ENCODE measurements around the gene ZSCAN5A. TPM values are rescaled to one million over a fixed set of nuclear protein-coding genes. Genes with fewer than 3 reads are reported as not detected.

ZSCAN5A gene
- total and polyA plus RNA-seq, 9 of the 15 experiments (the other 6 are each of a cell fraction or from before 2014, with no cell fraction given): 5.8 to 15.3 (median 11.8) TPM

GRCh38 chr19:56270676-56271075, 44.0 kb downstream of the ZSCAN5A start (continued):
- TF ChIP-seq PBX2 (CRISPR knock-in tag; IDR thresholded peaks at IDR 0.05; ENCODE audit: low read depth) (no peak), PBX2 (tag; conservative IDR thresholded peaks at IDR 0.05; ENCODE audit: low read depth) (no peak), EZH2 (IDR thresholded peaks at IDR 0.05; ENCODE audit: borderline replicate concordance, low read depth, low read length) (no peak), ZNF398 (CRISPR knock-in tag; IDR thresholded peaks at IDR 0.05) (no peak), ATF4 (CRISPR knock-in tag; IDR thresholded peaks at IDR 0.05) (no peak), ZNF143 (CRISPR knock-in tag; IDR thresholded peaks at IDR 0.05) (no peak), ZEB2 (IDR thresholded peaks at IDR 0.05) (no peak), ZC3H11A (IDR thresholded peaks at IDR 0.05; ENCODE audit: low read depth, low read length) (no peak), SMARCA5 (IDR thresholded peaks at IDR 0.05) (no peak), PHF21A (IDR thresholded peaks at IDR 0.05; ENCODE audit: borderline replicate concordance, low read depth) (no peak), GATAD2A (IDR thresholded peaks at IDR 0.05) (no peak), SP2 (IDR thresholded peaks at IDR 0.05; ENCODE audit: extremely low read depth, low read depth, low read length, poor library complexity, severe bottlenecking) (no peak), ESRRA (IDR thresholded peaks at IDR 0.05; ENCODE audit: borderline replicate concordance, low read depth) (no peak), ARID1B (IDR thresholded peaks at IDR 0.05) (peak; percentile 45), KDM1A (IDR thresholded peaks at IDR 0.05) (no peak), MTA1 (IDR thresholded peaks at IDR 0.05; ENCODE audit: borderline replicate concordance) (no peak), ZNF699 (CRISPR knock-in tag; IDR thresholded peaks at IDR 0.05; ENCODE audit: insufficient replicate concordance) (no peak), NCOA1 (IDR thresholded peaks at IDR 0.05; ENCODE audit: low read depth) (no peak), ZBTB8A (IDR thresholded peaks at IDR 0.05; ENCODE audit: partially characterized antibody) (no peak), PRPF4 (IDR thresholded peaks at IDR 0.05; ENCODE audit: insufficient read depth, low read depth, low read length, poor library complexity, severe bottlenecking) (no peak), ZNF586 (CRISPR knock-in tag; conservative IDR thresholded peaks at IDR 0.05) (no peak), LCOR (CRISPR knock-in tag; IDR thresholded peaks at IDR 0.05) (0 out of 2 replicates have a peak, but pooled peaks have one; percentile 57), PTBP1 (IDR thresholded peaks at IDR 0.05; ENCODE audit: low read depth, low read length) (no peak), TCF3 (CRISPR knock-in tag; IDR thresholded peaks at IDR 0.05) (peak; percentile 72), NKRF (IDR thresholded peaks at IDR 0.05; ENCODE audit: borderline replicate concordance) (no peak)

Data from K562 (cell line).